C4-2B (cell line): ENCODE results near the gene BIRC3.
A peak's percentile ranks its signal among the peaks of the same experiment; 100 is the strongest.
"Not testable (repeated sequence)": the region's sequence is repeated elsewhere in the genome, so short reads cannot be mapped to it uniquely, and the experiment has no call there.

Source experiments
- H3K27ac ChIP-seq: fragments of 450-650 bp; 2 replicates; pipeline ENCODE4 v1.5.1; 2017
- CTCF ChIP-seq: fragments of 450-650 bp; conservative IDR thresholded peaks from 2 replicates; pipeline ENCODE4 v1.5.1; 2017; ENCODE audit warnings: mild to moderate bottlenecking
- ZFX ChIP-seq: fragments of 450-650 bp; IDR thresholded peaks from 2 replicates; pipeline ENCODE4 v1.6.1; 2017

The BIRC3 gene

GRCh38 chr11:102361086-102362031 is 44.1 kb downstream of the BIRC3 start:
- TF ChIP-seq ZFX (no peak), CTCF (no peak)
- no peak overlapping the region for H3K27ac ChIP-seq

GRCh38 chr11:102364991-102365390 is 47.7 kb downstream of the BIRC3 start:
- no peak for TF ChIP-seq CTCF
- no peak for TF ChIP-seq ZFX
- H3K27ac ChIP-seq: no peak overlapping the region

GRCh38 chr11:102367364-102367763 is 50.1 kb downstream of the BIRC3 start:
- TF ChIP-seq CTCF (peak; percentile 49), ZFX (no peak)
- H3K27ac ChIP-seq: no peak overlapping the region

GRCh38 chr11:102368472-102368871 is 51.2 kb downstream of the BIRC3 start:
- H3K27ac ChIP-seq: no peak overlapping the region

GRCh38 chr11:102374633-102375424 is 57.5 kb downstream of the BIRC3 start:
- H3K27ac ChIP-seq: not testable (repeated sequence)

More at GRCh38 chr11:102368472-102368871, 51.2 kb downstream of the BIRC3 start:
- TF ChIP-seq CTCF: no peak
- TF ChIP-seq ZFX: no peak

GRCh38 chr11:102375720-102376399 is 58.6 kb downstream of the BIRC3 start:
- no peak overlapping the region for H3K27ac ChIP-seq
- TF ChIP-seq ZFX (no peak), CTCF (no peak)

- TF ChIP-seq ZFX: no peak
- TF ChIP-seq CTCF: no peak
- no peak overlapping the region for H3K27ac ChIP-seq
These were observed 60.6 kb downstream of the BIRC3 start for GRCh38 chr11:102377891-102378290.
